AG09319 (cell line): ENCODE results near the gene TUNAR.

ENCODE experiments used
- DNase-seq: peaks from one replicate; pipeline ENCODE4 v3.0.0-alpha.2; 2010; ENCODE audit warnings: low read depth; ENCODE audit errors: extremely low read depth
- CTCF ChIP-seq: IDR thresholded peaks from 2 replicates; pipeline ENCODE4 v1.5.1; 2011; ENCODE audit warnings: low read depth, mild to moderate bottlenecking, inconsistent platforms, low read length, moderate library complexity

Gene TUNAR

GRCh38 chr14:95885866-95886265 is 9.2 kb downstream of the TUNAR start:
- TF ChIP-seq CTCF: no peak
- DNase-seq: no peak

GRCh38 chr14:95886366-95887056 is 9.9 kb downstream of the TUNAR start:
- DNase-seq: no peak
- TF ChIP-seq CTCF: no peak

GRCh38 chr14:95887351-95887750 is 10.7 kb downstream of the TUNAR start:
- TF ChIP-seq CTCF: no peak
- no peak for DNase-seq

DNA sequence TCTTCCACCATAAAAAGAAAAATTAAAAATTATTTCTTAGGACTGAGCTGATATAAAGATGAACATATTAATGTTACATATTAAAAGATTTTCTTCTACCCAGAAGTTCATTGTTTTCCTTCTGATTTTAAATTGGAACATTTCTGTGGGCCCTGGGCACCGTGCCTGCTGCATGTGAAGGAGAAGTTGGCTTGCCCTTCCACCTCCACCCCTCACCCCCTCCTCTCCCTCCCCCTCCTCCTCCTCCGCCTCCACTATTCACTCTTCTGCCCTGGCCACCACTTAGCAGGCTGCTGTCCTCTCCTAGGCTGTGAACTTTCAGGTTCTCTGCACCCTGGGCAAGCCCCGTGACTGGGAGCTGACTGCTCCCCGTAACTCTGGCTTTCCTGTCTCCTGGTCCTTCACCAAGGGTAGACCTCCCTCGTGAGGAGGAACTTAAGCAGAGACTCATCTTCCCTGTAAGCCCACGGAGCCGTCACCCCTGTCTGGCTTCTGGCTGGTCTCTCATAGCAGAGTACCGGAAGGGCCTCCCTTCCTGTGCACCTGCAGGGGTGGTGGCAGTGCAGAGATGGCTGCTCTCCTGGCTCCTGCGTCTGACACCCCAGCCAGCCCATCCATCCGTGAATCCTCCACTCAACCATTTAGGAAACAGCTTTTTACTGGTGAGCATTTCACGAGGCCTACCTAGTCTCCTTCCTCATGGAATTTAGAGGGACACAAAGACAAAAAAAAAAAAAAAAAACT is 12.8 kb downstream of the TUNAR start:
- no peak for DNase-seq
- no peak for TF ChIP-seq CTCF

- DNase-seq: peak; percentile 5
- no peak for TF ChIP-seq CTCF
These were observed 15.1 kb downstream of the TUNAR start for GRCh38 chr14:95891742-95892141.

DNA sequence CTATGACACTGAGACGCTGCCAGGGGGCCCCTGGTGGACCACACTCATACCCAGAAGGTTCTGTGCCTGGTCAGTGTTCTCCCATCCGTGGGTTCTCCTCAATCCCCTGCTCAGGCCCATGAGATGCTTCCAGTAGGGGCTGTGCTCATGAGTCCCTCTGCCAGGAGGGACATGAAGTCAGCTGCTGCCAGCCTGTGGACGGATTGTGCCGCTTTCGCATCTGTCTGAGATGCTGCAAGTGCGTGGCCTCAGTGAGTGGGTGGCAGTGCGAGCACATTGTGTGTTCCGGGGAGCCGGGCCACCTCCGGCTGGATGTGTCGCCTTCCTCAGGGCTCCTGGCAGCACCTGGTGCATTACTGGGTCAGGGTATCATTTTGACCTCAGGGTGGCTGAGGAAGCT is 15.5 kb downstream of the TUNAR start:
- no peak for TF ChIP-seq CTCF
- DNase-seq: no peak

GRCh38 chr14:95895720-95896119 is 19.1 kb downstream of the TUNAR start:
- no peak for TF ChIP-seq CTCF
- no peak for DNase-seq
